Measurements from ENCODE around the gene ITPR2.
A peak's percentile ranks its signal among the peaks of the same experiment; 100 is the strongest.

ITPR2 gene

DNA sequence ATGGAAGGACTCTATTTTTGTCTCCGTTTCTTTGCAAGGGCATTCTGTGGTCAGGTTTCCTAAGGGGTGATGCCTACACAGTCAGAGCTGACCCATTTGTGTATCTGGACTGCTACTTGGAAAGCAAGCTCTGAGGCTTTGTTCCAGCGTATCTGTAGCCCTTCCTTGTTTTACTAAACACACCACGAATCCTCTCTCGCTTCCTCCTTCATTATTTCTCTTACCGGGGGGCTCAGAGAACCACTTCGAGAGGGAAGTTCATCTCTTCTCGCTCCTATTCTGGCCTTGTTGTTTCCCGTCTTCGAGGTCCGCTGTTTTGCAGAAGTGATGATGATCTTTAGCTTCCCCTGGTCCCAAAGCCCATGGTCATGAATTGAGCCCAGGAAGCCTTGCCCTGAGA is 472.9 kb downstream of the ITPR2 start:
- Histone ChIP-seq H4K8ac (ENCODE audit: low read depth, low read length) (no peak overlapping the region), H2AK5ac (ENCODE audit: low read length) (no peak overlapping the region), H3K36me3 (ENCODE audit: control insufficient read depth in 1 of 2, insufficient read depth in 2 of 2, low read length in 2 of 2) (no peaks in the 10 kb centered on the region), H3K18ac (ENCODE audit: low read length) (no peak overlapping the region), H3K27ac (ENCODE audit: low read depth, low read length) (no peak overlapping the region), H2BK12ac (ENCODE audit: low read length) (no peak overlapping the region), H3K23ac (ENCODE audit: low read length) (no peak overlapping the region), H3K9ac (ENCODE audit: low read length) (no peak overlapping the region), H3K4me2 (ENCODE audit: low read length) (no peak overlapping the region), H3K4me1 (ENCODE audit: control insufficient read depth in 1 of 2, insufficient read depth in 2 of 2, low read length in 2 of 2) (peaks cover 2% of the 10 kb centered on the region in 2 experiments), H3K27me3 (ENCODE audit: insufficient read depth, low read length) (no peaks in the 10 kb centered on the region), H2AFZ (ENCODE audit: insufficient read depth, low read length, poor library complexity) (no peak overlapping the region), H2BK5ac (ENCODE audit: low read depth, low read length, poor library complexity) (no peak overlapping the region), H3K79me1 (ENCODE audit: low read length) (no peaks in the 10 kb centered on the region), H3K4ac (ENCODE audit: low read depth, low read length) (no peak overlapping the region), H3K14ac (ENCODE audit: low read length) (no peak overlapping the region), H2BK120ac (ENCODE audit: insufficient read depth, low read length, poor library complexity) (no peak overlapping the region), H4K91ac (ENCODE audit: low read depth, low read length) (no peak overlapping the region), H3K9me3 (ENCODE audit: insufficient read depth, low read depth, low read length) (peaks cover 1% of the 10 kb centered on the region), H3K79me2 (ENCODE audit: control insufficient read depth, insufficient read depth, low read length, poor library complexity) (no peaks in the 10 kb centered on the region), H4K12ac (ENCODE audit: low read depth, low read length) (no peak overlapping the region), H3K4me3 (ENCODE audit: low read depth, low read length) (no peak overlapping the region)
- no peak for DNase-seq
- WGBS (ENCODE audit: extremely low coverage, insufficient coverage, insufficient read length): 100% methylated on average over 3 of the region's 10 CpGs

DNA sequence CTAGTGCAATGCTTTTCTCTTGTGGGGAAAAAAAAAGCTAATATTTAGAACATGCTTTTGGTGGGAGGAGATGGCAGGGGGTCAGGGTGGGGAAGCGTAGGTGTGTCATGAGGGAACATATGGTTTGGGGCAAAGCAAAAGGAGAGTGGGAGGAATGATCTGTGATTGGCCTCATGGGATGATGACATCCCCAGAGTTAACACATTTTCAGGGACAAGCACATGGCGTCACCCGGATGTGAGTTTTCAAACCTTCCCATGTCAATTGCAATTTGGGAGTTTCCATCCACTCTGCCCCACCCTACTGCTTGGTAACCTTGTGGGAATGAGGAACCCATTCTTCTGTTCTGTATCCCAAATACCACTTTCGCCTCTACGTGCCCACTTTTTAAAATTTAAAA is 473.4 kb downstream of the ITPR2 start:
- Histone ChIP-seq H3K79me2 (ENCODE audit: control insufficient read depth, insufficient read depth, low read length, poor library complexity) (no peaks in the 10 kb centered on the region), H3K4me1 (ENCODE audit: control insufficient read depth in 1 of 2, insufficient read depth in 2 of 2, low read length in 2 of 2) (peaks cover 2% of the 10 kb centered on the region in 2 experiments), H3K4ac (ENCODE audit: low read depth, low read length) (no peak overlapping the region)

DNA sequence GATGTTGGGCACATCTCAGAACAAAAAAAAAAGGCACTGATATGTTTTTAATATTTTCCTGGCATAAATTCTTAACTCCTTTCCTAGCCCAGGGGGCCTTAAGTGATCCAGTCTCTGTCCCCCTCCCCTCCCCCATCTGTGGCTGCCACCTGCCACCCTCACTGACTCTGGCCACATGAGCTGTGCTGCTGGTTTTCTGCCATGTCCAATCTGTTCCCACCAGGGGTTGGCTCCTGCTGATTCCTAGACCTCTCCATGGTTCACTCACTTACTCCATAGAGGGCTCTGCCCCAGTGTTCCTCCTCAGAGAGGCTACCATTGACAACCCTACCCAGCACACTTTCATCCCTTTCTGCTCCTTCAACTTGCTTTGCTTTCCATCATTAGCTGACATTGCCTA is 474.3 kb downstream of the ITPR2 start:
- H4K8ac ChIP-seq (ENCODE audit: low read depth, low read length): no peak overlapping the region
- H3K4ac ChIP-seq (ENCODE audit: low read depth, low read length): no peak overlapping the region
- no peaks in the 10 kb centered on the region for H3K79me1 ChIP-seq (ENCODE audit: low read length)
- no peak overlapping the region for H2BK12ac ChIP-seq (ENCODE audit: low read length)
- H2BK5ac ChIP-seq (ENCODE audit: low read depth, low read length, poor library complexity): no peak overlapping the region
- H3K4me2 ChIP-seq (ENCODE audit: low read length): no peak overlapping the region
- no peak overlapping the region for H2AK5ac ChIP-seq (ENCODE audit: low read length)
- peaks cover 1% of the 10 kb centered on the region for H3K9me3 ChIP-seq (ENCODE audit: insufficient read depth, low read depth, low read length)
- no peaks in the 10 kb centered on the region for H3K27me3 ChIP-seq (ENCODE audit: insufficient read depth, low read length)
- no peak overlapping the region for H3K14ac ChIP-seq (ENCODE audit: low read length)
- no peak overlapping the region for H2AFZ ChIP-seq (ENCODE audit: insufficient read depth, low read length, poor library complexity)
- no peak overlapping the region for H3K27ac ChIP-seq (ENCODE audit: low read depth, low read length)
- no peaks in the 10 kb centered on the region for H3K79me2 ChIP-seq (ENCODE audit: control insufficient read depth, insufficient read depth, low read length, poor library complexity)
- H2BK120ac ChIP-seq (ENCODE audit: insufficient read depth, low read length, poor library complexity): no peak overlapping the region
- no peak for DNase-seq
- H3K4me1 ChIP-seq (ENCODE audit: control insufficient read depth in 1 of 2, insufficient read depth in 2 of 2, low read length in 2 of 2): peaks cover 2% of the 10 kb centered on the region in 2 experiments
- no peak overlapping the region for H3K4me3 ChIP-seq (ENCODE audit: low read depth, low read length)
- no peak overlapping the region for H4K12ac ChIP-seq (ENCODE audit: low read depth, low read length)
- H4K91ac ChIP-seq (ENCODE audit: low read depth, low read length): no peak overlapping the region
- no peaks in the 10 kb centered on the region for H3K36me3 ChIP-seq (ENCODE audit: control insufficient read depth in 1 of 2, insufficient read depth in 2 of 2, low read length in 2 of 2)
- H3K9ac ChIP-seq (ENCODE audit: low read length): no peak overlapping the region
- no peak overlapping the region for H3K23ac ChIP-seq (ENCODE audit: low read length)
- no peak overlapping the region for H3K18ac ChIP-seq (ENCODE audit: low read length)

More for the DNA sequence above, 473.4 kb downstream of the ITPR2 start:
- Histone ChIP-seq H2BK5ac (ENCODE audit: low read depth, low read length, poor library complexity) (no peak overlapping the region), H2BK12ac (ENCODE audit: low read length) (no peak overlapping the region), H3K14ac (ENCODE audit: low read length) (no peak overlapping the region), H3K4me3 (ENCODE audit: low read depth, low read length) (no peak overlapping the region), H2AK5ac (ENCODE audit: low read length) (no peak overlapping the region), H3K79me1 (ENCODE audit: low read length) (no peaks in the 10 kb centered on the region), H3K4me2 (ENCODE audit: low read length) (no peak overlapping the region), H3K36me3 (ENCODE audit: control insufficient read depth in 1 of 2, insufficient read depth in 2 of 2, low read length in 2 of 2) (no peaks in the 10 kb centered on the region), H3K27me3 (ENCODE audit: insufficient read depth, low read length) (no peaks in the 10 kb centered on the region), H4K91ac (ENCODE audit: low read depth, low read length) (no peak overlapping the region), H3K9me3 (ENCODE audit: insufficient read depth, low read depth, low read length) (peaks cover 1% of the 10 kb centered on the region), H3K9ac (ENCODE audit: low read length) (no peak overlapping the region), H4K12ac (ENCODE audit: low read depth, low read length) (no peak overlapping the region), H3K27ac (ENCODE audit: low read depth, low read length) (no peak overlapping the region), H3K23ac (ENCODE audit: low read length) (no peak overlapping the region), H4K8ac (ENCODE audit: low read depth, low read length) (no peak overlapping the region), H3K18ac (ENCODE audit: low read length) (no peak overlapping the region), H2BK120ac (ENCODE audit: insufficient read depth, low read length, poor library complexity) (no peak overlapping the region), H2AFZ (ENCODE audit: insufficient read depth, low read length, poor library complexity) (no peak overlapping the region)
- WGBS (ENCODE audit: extremely low coverage, insufficient coverage, insufficient read length): no CpG with 5 or more reads among the region's 5 CpGs
- peak in 1 of 2 donors; percentile 24 for DNase-seq

DNA sequence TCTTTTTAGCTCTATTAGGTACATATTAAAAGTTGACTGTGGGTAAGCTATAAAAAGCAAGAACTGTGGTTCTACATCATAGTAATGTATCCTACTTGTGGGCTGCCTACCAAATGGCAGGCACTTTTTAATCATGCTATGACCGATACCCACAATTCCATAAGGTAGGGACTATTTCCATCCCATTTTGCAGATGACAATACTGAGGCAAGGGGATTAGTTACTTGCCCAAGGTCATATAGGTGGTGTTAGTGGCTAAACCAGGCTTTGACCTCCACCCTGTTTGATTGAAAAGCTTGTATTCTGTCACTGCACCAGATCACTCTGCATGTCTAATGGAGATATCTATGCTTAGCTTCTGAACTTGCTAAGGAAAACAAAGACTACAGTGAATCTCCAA is 485.7 kb downstream of the ITPR2 start:
- no peak overlapping the region for H3K18ac ChIP-seq (ENCODE audit: low read length)
- no peak overlapping the region for H3K27ac ChIP-seq (ENCODE audit: low read depth, low read length)
- no peak overlapping the region for H2BK120ac ChIP-seq (ENCODE audit: insufficient read depth, low read length, poor library complexity)
- no peak overlapping the region for H4K91ac ChIP-seq (ENCODE audit: low read depth, low read length)
- H3K79me1 ChIP-seq (ENCODE audit: low read length): no peaks in the 10 kb centered on the region
- H3K9me3 ChIP-seq (ENCODE audit: insufficient read depth, low read depth, low read length): peaks cover 2% of the 10 kb centered on the region
- no peak for DNase-seq
- H3K9ac ChIP-seq (ENCODE audit: low read length): no peak overlapping the region
- no peak overlapping the region for H2BK12ac ChIP-seq (ENCODE audit: low read length)
- H4K12ac ChIP-seq (ENCODE audit: low read depth, low read length): no peak overlapping the region
- H3K27me3 ChIP-seq (ENCODE audit: insufficient read depth, low read length): no peaks in the 10 kb centered on the region
- H3K36me3 ChIP-seq (ENCODE audit: control insufficient read depth in 1 of 2, insufficient read depth in 2 of 2, low read length in 2 of 2): no peaks in the 10 kb centered on the region
- no peak overlapping the region for H4K8ac ChIP-seq (ENCODE audit: low read depth, low read length)
- H3K4me2 ChIP-seq (ENCODE audit: low read length): no peak overlapping the region
- no peak overlapping the region for H2BK5ac ChIP-seq (ENCODE audit: low read depth, low read length, poor library complexity)
- H2AFZ ChIP-seq (ENCODE audit: insufficient read depth, low read length, poor library complexity): no peak overlapping the region
- H3K4ac ChIP-seq (ENCODE audit: low read depth, low read length): no peak overlapping the region
- no peak overlapping the region for H3K23ac ChIP-seq (ENCODE audit: low read length)
- peaks cover 2 to 3% of the 10 kb centered on the region in 2 experiments for H3K4me1 ChIP-seq (ENCODE audit: control insufficient read depth in 1 of 2, insufficient read depth in 2 of 2, low read length in 2 of 2)
- no peaks in the 10 kb centered on the region for H3K79me2 ChIP-seq (ENCODE audit: control insufficient read depth, insufficient read depth, low read length, poor library complexity)
- H2AK5ac ChIP-seq (ENCODE audit: low read length): no peak overlapping the region
- H3K4me3 ChIP-seq (ENCODE audit: low read depth, low read length): no peak overlapping the region
- WGBS (ENCODE audit: extremely low coverage, insufficient coverage, insufficient read length): no CpG with 5 or more reads among the region's 1 CpG
- no peak overlapping the region for H3K14ac ChIP-seq (ENCODE audit: low read length)

Measured in trophoblast cell (in vitro differentiated cells and primary cell).